ENCODE results near the gene KRTAP5-7.

DNA sequence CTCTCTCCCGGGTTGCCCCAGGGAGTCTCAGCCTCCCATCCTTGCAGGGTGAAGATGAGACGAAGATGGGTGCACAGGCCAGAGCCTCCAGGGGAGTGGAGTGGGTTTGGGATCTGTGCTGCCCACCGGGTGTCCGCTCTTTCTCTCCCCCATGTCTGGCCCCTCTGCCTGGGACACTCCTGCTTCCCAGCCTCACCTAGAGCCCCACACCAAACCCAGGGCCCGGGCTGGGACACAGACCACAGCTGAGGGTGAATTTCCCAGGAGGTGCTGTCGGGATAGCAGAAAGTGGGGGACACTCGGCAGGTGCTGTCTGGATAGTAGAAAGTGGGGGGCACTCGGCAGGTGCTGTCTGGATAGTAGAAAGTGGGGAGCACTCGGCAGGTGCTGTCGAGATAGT lies 25.0 kb upstream of the KRTAP5-7 start:
- TF ChIP-seq CREB1 (CRISPR knock-in tag; IDR thresholded peaks at IDR 0.05; ENCODE audit: low read depth) (no peak), JUNB (IDR thresholded peaks at IDR 0.05; ENCODE audit: unreplicated experiment) (no peak), EZH2 (IDR thresholded peaks at IDR 0.05; ENCODE audit: low read depth, unreplicated experiment) (no peak), STAT1 (IDR thresholded peaks at IDR 0.05; ENCODE audit: unreplicated experiment) (no peak), EZH2phosphoT487 (IDR thresholded peaks at IDR 0.05; ENCODE audit: unreplicated experiment) (no peak), POLR2AphosphoS5 (IDR thresholded peaks at IDR 0.05; ENCODE audit: low read depth) (no peak), NANOG (IDR thresholded peaks at IDR 0.05; ENCODE audit: borderline replicate concordance) (no peak), ETS1 (IDR thresholded peaks at IDR 0.05) (no peak), ZNF331 (CRISPR knock-in tag; IDR thresholded peaks at IDR 0.05; ENCODE audit: low read depth) (no peak), ZNF114 (CRISPR knock-in tag; IDR thresholded peaks at IDR 0.05) (no peak)
- TF ChIP-seq, protein P1, sequence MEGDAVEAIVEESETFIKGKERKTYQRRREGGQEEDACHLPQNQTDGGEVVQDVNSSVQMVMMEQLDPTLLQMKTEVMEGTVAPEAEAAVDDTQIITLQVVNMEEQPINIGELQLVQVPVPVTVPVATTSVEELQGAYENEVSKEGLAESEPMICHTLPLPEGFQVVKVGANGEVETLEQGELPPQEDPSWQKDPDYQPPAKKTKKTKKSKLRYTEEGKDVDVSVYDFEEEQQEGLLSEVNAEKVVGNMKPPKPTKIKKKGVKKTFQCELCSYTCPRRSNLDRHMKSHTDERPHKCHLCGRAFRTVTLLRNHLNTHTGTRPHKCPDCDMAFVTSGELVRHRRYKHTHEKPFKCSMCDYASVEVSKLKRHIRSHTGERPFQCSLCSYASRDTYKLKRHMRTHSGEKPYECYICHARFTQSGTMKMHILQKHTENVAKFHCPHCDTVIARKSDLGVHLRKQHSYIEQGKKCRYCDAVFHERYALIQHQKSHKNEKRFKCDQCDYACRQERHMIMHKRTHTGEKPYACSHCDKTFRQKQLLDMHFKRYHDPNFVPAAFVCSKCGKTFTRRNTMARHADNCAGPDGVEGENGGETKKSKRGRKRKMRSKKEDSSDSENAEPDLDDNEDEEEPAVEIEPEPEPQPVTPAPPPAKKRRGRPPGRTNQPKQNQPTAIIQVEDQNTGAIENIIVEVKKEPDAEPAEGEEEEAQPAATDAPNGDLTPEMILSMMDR (conservative IDR thresholded peaks at IDR 0.05; ENCODE audit: low read depth in 2 of 2) = no peak
- TF ChIP-seq, protein P2, sequence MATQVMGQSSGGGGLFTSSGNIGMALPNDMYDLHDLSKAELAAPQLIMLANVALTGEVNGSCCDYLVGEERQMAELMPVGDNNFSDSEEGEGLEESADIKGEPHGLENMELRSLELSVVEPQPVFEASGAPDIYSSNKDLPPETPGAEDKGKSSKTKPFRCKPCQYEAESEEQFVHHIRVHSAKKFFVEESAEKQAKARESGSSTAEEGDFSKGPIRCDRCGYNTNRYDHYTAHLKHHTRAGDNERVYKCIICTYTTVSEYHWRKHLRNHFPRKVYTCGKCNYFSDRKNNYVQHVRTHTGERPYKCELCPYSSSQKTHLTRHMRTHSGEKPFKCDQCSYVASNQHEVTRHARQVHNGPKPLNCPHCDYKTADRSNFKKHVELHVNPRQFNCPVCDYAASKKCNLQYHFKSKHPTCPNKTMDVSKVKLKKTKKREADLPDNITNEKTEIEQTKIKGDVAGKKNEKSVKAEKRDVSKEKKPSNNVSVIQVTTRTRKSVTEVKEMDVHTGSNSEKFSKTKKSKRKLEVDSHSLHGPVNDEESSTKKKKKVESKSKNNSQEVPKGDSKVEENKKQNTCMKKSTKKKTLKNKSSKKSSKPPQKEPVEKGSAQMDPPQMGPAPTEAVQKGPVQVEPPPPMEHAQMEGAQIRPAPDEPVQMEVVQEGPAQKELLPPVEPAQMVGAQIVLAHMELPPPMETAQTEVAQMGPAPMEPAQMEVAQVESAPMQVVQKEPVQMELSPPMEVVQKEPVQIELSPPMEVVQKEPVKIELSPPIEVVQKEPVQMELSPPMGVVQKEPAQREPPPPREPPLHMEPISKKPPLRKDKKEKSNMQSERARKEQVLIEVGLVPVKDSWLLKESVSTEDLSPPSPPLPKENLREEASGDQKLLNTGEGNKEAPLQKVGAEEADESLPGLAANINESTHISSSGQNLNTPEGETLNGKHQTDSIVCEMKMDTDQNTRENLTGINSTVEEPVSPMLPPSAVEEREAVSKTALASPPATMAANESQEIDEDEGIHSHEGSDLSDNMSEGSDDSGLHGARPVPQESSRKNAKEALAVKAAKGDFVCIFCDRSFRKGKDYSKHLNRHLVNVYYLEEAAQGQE (IDR thresholded peaks at IDR 0.05; ENCODE audit: unreplicated experiment) = no peak
- TF ChIP-seq, protein P3, sequence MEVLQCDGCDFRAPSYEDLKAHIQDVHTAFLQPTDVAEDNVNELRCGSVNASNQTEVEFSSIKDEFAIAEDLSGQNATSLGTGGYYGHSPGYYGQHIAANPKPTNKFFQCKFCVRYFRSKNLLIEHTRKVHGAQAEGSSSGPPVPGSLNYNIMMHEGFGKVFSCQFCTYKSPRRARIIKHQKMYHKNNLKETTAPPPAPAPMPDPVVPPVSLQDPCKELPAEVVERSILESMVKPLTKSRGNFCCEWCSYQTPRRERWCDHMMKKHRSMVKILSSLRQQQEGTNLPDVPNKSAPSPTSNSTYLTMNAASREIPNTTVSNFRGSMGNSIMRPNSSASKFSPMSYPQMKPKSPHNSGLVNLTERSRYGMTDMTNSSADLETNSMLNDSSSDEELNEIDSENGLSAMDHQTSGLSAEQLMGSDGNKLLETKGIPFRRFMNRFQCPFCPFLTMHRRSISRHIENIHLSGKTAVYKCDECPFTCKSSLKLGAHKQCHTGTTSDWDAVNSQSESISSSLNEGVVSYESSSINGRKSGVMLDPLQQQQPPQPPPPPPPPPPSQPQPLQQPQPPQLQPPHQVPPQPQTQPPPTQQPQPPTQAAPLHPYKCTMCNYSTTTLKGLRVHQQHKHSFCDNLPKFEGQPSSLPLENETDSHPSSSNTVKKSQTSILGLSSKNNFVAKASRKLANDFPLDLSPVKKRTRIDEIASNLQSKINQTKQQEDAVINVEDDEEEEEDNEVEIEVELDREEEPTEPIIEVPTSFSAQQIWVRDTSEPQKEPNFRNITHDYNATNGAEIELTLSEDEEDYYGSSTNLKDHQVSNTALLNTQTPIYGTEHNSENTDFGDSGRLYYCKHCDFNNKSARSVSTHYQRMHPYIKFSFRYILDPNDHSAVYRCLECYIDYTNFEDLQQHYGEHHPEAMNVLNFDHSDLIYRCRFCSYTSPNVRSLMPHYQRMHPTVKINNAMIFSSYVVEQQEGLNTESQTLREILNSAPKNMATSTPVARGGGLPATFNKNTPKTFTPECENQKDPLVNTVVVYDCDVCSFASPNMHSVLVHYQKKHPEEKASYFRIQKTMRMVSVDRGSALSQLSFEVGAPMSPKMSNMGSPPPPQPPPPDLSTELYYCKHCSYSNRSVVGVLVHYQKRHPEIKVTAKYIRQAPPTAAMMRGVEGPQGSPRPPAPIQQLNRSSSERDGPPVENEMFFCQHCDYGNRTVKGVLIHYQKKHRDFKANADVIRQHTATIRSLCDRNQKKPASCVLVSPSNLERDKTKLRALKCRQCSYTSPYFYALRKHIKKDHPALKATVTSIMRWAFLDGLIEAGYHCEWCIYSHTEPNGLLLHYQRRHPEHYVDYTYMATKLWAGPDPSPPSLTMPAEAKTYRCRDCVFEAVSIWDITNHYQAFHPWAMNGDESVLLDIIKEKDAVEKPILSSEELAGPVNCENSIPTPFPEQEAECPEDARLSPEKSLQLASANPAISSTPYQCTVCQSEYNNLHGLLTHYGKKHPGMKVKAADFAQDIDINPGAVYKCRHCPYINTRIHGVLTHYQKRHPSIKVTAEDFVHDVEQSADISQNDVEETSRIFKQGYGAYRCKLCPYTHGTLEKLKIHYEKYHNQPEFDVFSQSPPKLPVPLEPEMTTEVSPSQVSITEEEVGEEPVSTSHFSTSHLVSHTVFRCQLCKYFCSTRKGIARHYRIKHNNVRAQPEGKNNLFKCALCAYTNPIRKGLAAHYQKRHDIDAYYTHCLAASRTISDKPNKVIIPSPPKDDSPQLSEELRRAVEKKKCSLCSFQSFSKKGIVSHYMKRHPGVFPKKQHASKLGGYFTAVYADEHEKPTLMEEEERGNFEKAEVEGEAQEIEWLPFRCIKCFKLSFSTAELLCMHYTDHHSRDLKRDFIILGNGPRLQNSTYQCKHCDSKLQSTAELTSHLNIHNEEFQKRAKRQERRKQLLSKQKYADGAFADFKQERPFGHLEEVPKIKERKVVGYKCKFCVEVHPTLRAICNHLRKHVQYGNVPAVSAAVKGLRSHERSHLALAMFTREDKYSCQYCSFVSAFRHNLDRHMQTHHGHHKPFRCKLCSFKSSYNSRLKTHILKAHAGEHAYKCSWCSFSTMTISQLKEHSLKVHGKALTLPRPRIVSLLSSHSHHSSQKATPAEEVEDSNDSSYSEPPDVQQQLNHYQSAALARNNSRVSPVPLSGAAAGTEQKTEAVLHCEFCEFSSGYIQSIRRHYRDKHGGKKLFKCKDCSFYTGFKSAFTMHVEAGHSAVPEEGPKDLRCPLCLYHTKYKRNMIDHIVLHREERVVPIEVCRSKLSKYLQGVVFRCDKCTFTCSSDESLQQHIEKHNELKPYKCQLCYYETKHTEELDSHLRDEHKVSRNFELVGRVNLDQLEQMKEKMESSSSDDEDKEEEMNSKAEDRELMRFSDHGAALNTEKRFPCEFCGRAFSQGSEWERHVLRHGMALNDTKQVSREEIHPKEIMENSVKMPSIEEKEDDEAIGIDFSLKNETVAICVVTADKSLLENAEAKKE (CRISPR knock-in tag; IDR thresholded peaks at IDR 0.05) = no peak
